HCT116 (cell line): ENCODE data around the gene PVALEF. TPM values are rescaled to one million over a fixed set of nuclear protein-coding genes. Genes with fewer than 3 reads are reported as not detected.

Experiments
- ATAC-seq: fragments of 200-7000 bp; cut with Tn5 transposase; 2 replicates; pipeline ENCODE4 v1.9.1; 2020; ENCODE audit warnings: mild to moderate bottlenecking, moderate library complexity
- BruUV-seq: library from RNA; stranded (reverse); fragments of 400-500 nt; replicated peaks from 2 replicates; lab custom pipeline; 2021; lab: Mats Ljungman, UMichigan
- CTCF ChIA-PET: fragments of 300-600 bp; sonication (Branson Sonifier 250); formaldehyde crosslinking; loops from one replicate; lab custom pipeline; 2021; ENCODE audit warnings: antibody characterized with exemption; lab: Charles Lee
- POLR2A ChIA-PET: fragments of 300-600, 350-600 bp; sonication (Branson Sonifier 250); formaldehyde crosslinking; loops from one replicate; lab custom pipeline; 2021; ENCODE audit warnings: antibody characterized with exemption; lab: Charles Lee
- RAD21 ChIA-PET, 2 experiments: fragments of 300-600 bp; sonication (Branson Sonifier 250); formaldehyde crosslinking; loops; one replicate each; lab custom pipeline; 2023; ENCODE audit warnings: low total read pairs in 2 of 2; ENCODE audit not compliant: uncharacterized antibody in 2 of 2, unreplicated experiment in 2 of 2, low non-redundant PET in 1 of 2; lab: Charles Lee
- DNase-seq: peaks from one replicate; pipeline ENCODE4 v3.0.0-alpha.2; 2010; ENCODE audit warnings: low read depth, low spot score
- H2AFZ ChIP-seq: fragments of 200-600 bp; shearing (Covaris generic), sonication (generic); 2 replicates; pipeline ENCODE4 v1.6.1; 2017; ENCODE audit warnings: low read depth, mixed run types, mixed read lengths, antibody characterized with exemption, low read length; ENCODE audit not compliant: poor library complexity, severe bottlenecking
- H3K27ac ChIP-seq: 2 replicates; pipeline ENCODE4 v1.5.1; 2012; ENCODE audit warnings: low read depth, low read length
- H3K27me3 ChIP-seq: fragments of 200-600 bp; sonication (generic); 2 replicates; pipeline ENCODE4 v1.6.1; 2016; ENCODE audit warnings: mixed run types, low read length, mixed read lengths; ENCODE audit not compliant: insufficient read depth
- H3K36me3 ChIP-seq, 2 experiments: fragments of 200-500 bp in 1 of 2; fragments of 200-600 bp in 1 of 2; sonication (Bioruptor generic) in 1 of 2; sonication (generic) in 1 of 2; 2 replicates each; pipeline versions ENCODE4 v1.5.1 to v1.6.1; 2014 to 2016; ENCODE audit warnings: low read length in 2 of 2, inconsistent platforms in 1 of 2, mixed read lengths in 1 of 2, mixed run types in 1 of 2; ENCODE audit not compliant: insufficient read depth in 2 of 2, control insufficient read depth in 1 of 2
- H3K4me1 ChIP-seq, 2 experiments: fragments of 200-600 bp in 1 of 2; sonication (generic) in 1 of 2; 2 replicates each; pipeline versions ENCODE4 v1.5.1 to v1.6.1; 2012 to 2017; ENCODE audit warnings: low read length in 2 of 2, inconsistent platforms in 1 of 2, mild to moderate bottlenecking in 1 of 2, mixed read lengths in 1 of 2, mixed run types in 1 of 2, moderate library complexity in 1 of 2; ENCODE audit not compliant: insufficient read depth in 2 of 2, control insufficient read depth in 1 of 2
- H3K4me2 ChIP-seq: fragments of 200-600 bp; sonication (generic); 2 replicates; pipeline ENCODE4 v1.6.1; 2017; ENCODE audit warnings: mixed run types, low read length, mixed read lengths
- H3K4me3 ChIP-seq, 2 experiments: fragments of 200-600 bp in 1 of 2; sonication (generic) in 1 of 2; replicated peaks in 1 of 2; 2 replicates each; pipeline ENCODE4 v1.5.1; 2011 to 2016; ENCODE audit warnings: low read length in 2 of 2, control low read depth in 1 of 2, low read depth in 1 of 2, mild to moderate bottlenecking in 1 of 2, mixed read lengths in 1 of 2, mixed run types in 1 of 2
- H3K79me2 ChIP-seq: fragments of 200-600 bp; sonication (generic); 2 replicates; pipeline ENCODE4 v1.6.1; 2017; ENCODE audit warnings: mild to moderate bottlenecking, mixed run types, low read length, moderate library complexity, mixed read lengths; ENCODE audit not compliant: insufficient read depth
- H3K9ac ChIP-seq: fragments of 200-600 bp; sonication (generic); 2 replicates; pipeline ENCODE4 v1.6.1; 2016; ENCODE audit warnings: low read length, mixed read lengths
- H3K9me2 ChIP-seq: fragments of 200-600 bp; sonication (generic), shearing (Covaris generic); 2 replicates; pipeline ENCODE4 v1.6.1; 2017; ENCODE audit warnings: mixed run types, mild to moderate bottlenecking, moderate library complexity; ENCODE audit not compliant: insufficient read depth
- H3K9me3 ChIP-seq, 2 experiments: fragments of 200-500 bp in 1 of 2; fragments of 200-600 bp in 1 of 2; sonication (Bioruptor generic) in 1 of 2; sonication (generic) in 1 of 2; 2 replicates each; pipeline ENCODE4 v1.6.1; 2014 to 2017; ENCODE audit warnings: low read length in 2 of 2, mixed read lengths in 2 of 2, inconsistent platforms in 1 of 2, low read depth in 1 of 2, mild to moderate bottlenecking in 1 of 2, mixed run types in 1 of 2, moderate library complexity in 1 of 2; ENCODE audit not compliant: control insufficient read depth in 1 of 2, insufficient read depth in 1 of 2
- H4K20me1 ChIP-seq: fragments of 200-600 bp; sonication (generic), shearing (Covaris generic); 2 replicates; pipeline ENCODE4 v1.6.1; 2017; ENCODE audit warnings: mixed run types, mild to moderate bottlenecking, moderate library complexity; ENCODE audit not compliant: insufficient read depth
- CBX3 ChIP-seq: IDR thresholded peaks from 2 replicates; pipeline ENCODE4 v1.6.1; 2012; ENCODE audit warnings: low read depth
- EGR1 ChIP-seq: IDR thresholded peaks from 2 replicates; pipeline ENCODE4 v1.6.1; 2012; ENCODE audit warnings: low read depth
- EZH2phosphoT487 ChIP-seq: fragments of 200-600 bp; IDR thresholded peaks from 2 replicates; pipeline ENCODE4 v1.6.1; 2018; ENCODE audit warnings: antibody characterized with exemption, borderline replicate concordance
- FOSL1 ChIP-seq: IDR thresholded peaks from 2 replicates; pipeline ENCODE4 v1.6.1; 2012; ENCODE audit warnings: low read depth
- JUND ChIP-seq: IDR thresholded peaks from 2 replicates; pipeline ENCODE4 v1.6.1; 2012
- POLR2A ChIP-seq: IDR thresholded peaks from 2 replicates; pipeline ENCODE4 v1.7.0; 2011; ENCODE audit warnings: borderline replicate concordance; ENCODE audit not compliant: insufficient read depth, insufficient read length; ENCODE audit errors: extremely low read depth
- POLR2AphosphoS5 ChIP-seq: IDR thresholded peaks from 2 replicates; pipeline ENCODE4 v1.6.1; 2011; ENCODE audit warnings: mild to moderate bottlenecking, low read depth, low read length, moderate library complexity
- RAD21 ChIP-seq: IDR thresholded peaks from 2 replicates; pipeline ENCODE4 v1.6.1; 2012; ENCODE audit warnings: low read depth, mild to moderate bottlenecking
- SIN3A ChIP-seq: IDR thresholded peaks from 2 replicates; pipeline ENCODE4 v1.6.1; 2012; ENCODE audit warnings: low read depth
- SP1 ChIP-seq: IDR thresholded peaks from 2 replicates; pipeline ENCODE4 v1.6.1; 2012; ENCODE audit warnings: low read depth
- SRF ChIP-seq: IDR thresholded peaks from 2 replicates; pipeline ENCODE4 v1.6.1; 2012; ENCODE audit warnings: low read depth
- TCF7L2 ChIP-seq: IDR thresholded peaks from 2 replicates; pipeline ENCODE4 v1.7.0; 2011; ENCODE audit warnings: borderline replicate concordance, inconsistent platforms; ENCODE audit not compliant: insufficient read depth, insufficient read length; ENCODE audit errors: extremely low read depth
- YY1 ChIP-seq: IDR thresholded peaks from 2 replicates; pipeline ENCODE4 v1.6.1; 2011; ENCODE audit warnings: low read length, low read depth, moderate library complexity, mild to moderate bottlenecking; ENCODE audit not compliant: insufficient replicate concordance; ENCODE audit errors: extremely low read depth
- ZNF274 ChIP-seq: fragments of 200-500 bp; sonication (Bioruptor generic); IDR thresholded peaks from 2 replicates; pipeline ENCODE4 v1.6.1; 2014; ENCODE audit warnings: mild to moderate bottlenecking, low read depth, low read length, inconsistent platforms
- intact Hi-C: fragments of 100-400 bp; cut with micrococcal nuclease; formaldehyde crosslinking; loops from 2 replicates; pipeline ENCODE4 v1.10.0; 2022
- total RNA-seq: library from RNA; stranded (reverse); gene quantifications from one replicate; pipeline ENCODE4 v1.2.1, GENCODE V29; 2021; ENCODE audit not compliant: unreplicated experiment
- TF ChIP-seq, protein P1 (sequence below): IDR thresholded peaks from 2 replicates; pipeline ENCODE4 v1.6.1; 2012
- TF ChIP-seq, protein P2 (sequence below), 3 experiments: fragments of 200-600 bp in 1 of 3; sonication (generic) in 1 of 3; IDR thresholded peaks in 2 of 3; conservative IDR thresholded peaks in 1 of 3; 2 replicates each; pipeline ENCODE4 v1.5.1; 2012 to 2017; ENCODE audit warnings: low read depth in 2 of 3, low read length in 2 of 3, antibody characterized with exemption in 1 of 3, borderline replicate concordance in 1 of 3, control low read depth in 1 of 3, mild to moderate bottlenecking in 1 of 3, mixed read lengths in 1 of 3, mixed run types in 1 of 3, moderate library complexity in 1 of 3; ENCODE audit not compliant: insufficient read depth in 1 of 3
- TF ChIP-seq, protein P3 (sequence below): IDR thresholded peaks from 2 replicates; pipeline ENCODE4 v1.6.1; 2012
- TF ChIP-seq, protein P4 (sequence below): IDR thresholded peaks from 2 replicates; pipeline ENCODE4 v1.6.1; 2012; ENCODE audit warnings: low read depth

Gene PVALEF
- total RNA-seq, 1 experiment from 2014 or later = not detected

DNA sequence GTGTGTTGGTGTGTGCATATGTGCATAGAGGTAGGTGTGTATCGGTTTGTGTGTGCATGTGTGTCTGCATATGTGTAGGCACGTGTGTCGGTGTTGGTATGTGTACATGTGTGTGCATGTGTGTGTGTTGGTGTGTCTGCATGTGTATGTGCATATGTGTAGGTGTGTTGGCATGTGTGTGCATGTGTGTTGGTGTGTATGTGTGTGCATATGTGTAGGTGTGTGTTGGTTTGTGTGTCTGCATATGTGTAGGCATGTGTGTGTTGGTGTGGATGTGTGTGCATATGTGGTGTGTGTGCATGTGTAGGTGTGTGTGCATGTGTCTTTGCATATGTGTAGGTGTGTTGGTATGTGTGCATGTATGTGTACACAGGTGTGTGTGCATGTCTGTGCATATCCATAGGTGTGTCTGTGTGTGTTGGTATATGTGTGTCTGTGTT lies 4.6 kb downstream of the PVALEF start:
- DNase-seq = no peak
- no peaks in the 10 kb centered on the region for H4K20me1 ChIP-seq
- H3K9me3 ChIP-seq = no peaks in the 10 kb centered on the region
- ATAC-seq = no peak
- H3K27ac ChIP-seq = no peak overlapping the region
- H3K9ac ChIP-seq = no peak overlapping the region
- no peak overlapping the region for H3K4me3 ChIP-seq
- H3K9me2 ChIP-seq = no peaks in the 10 kb centered on the region
- ChIA-PET RAD21 (no interaction called here), CTCF (no interaction called here), POLR2A (no interaction called here)
- no peaks in the 10 kb centered on the region for H3K4me1 ChIP-seq
- BruUV-seq = no TSS peak
- intact Hi-C loops = no loop called here
- TF ChIP-seq ZNF274 (no peak), SRF (no peak), POLR2AphosphoS5 (no peak), EGR1 (no peak), TCF7L2 (no peak), POLR2A (no peak), CBX3 (no peak), FOSL1 (no peak), SIN3A (no peak), YY1 (no peak), SP1 (no peak), RAD21 (no peak), JUND (no peak), EZH2phosphoT487 (no peak)
- TF ChIP-seq, protein P1, sequence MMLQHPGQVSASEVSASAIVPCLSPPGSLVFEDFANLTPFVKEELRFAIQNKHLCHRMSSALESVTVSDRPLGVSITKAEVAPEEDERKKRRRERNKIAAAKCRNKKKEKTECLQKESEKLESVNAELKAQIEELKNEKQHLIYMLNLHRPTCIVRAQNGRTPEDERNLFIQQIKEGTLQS = no peak
- TF ChIP-seq, protein P2, sequence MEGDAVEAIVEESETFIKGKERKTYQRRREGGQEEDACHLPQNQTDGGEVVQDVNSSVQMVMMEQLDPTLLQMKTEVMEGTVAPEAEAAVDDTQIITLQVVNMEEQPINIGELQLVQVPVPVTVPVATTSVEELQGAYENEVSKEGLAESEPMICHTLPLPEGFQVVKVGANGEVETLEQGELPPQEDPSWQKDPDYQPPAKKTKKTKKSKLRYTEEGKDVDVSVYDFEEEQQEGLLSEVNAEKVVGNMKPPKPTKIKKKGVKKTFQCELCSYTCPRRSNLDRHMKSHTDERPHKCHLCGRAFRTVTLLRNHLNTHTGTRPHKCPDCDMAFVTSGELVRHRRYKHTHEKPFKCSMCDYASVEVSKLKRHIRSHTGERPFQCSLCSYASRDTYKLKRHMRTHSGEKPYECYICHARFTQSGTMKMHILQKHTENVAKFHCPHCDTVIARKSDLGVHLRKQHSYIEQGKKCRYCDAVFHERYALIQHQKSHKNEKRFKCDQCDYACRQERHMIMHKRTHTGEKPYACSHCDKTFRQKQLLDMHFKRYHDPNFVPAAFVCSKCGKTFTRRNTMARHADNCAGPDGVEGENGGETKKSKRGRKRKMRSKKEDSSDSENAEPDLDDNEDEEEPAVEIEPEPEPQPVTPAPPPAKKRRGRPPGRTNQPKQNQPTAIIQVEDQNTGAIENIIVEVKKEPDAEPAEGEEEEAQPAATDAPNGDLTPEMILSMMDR (IDR thresholded peaks at IDR 0.05 in 2 of 3, conservative IDR thresholded peaks at IDR 0.05 in 1 of 3; ENCODE audit: borderline replicate concordance in 1 of 3, insufficient read depth in 1 of 3, low read depth in 2 of 3, low read length in 2 of 3) = no peak
- TF ChIP-seq, protein P3, sequence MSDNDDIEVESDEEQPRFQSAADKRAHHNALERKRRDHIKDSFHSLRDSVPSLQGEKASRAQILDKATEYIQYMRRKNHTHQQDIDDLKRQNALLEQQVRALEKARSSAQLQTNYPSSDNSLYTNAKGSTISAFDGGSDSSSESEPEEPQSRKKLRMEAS = no peak
- TF ChIP-seq, protein P4, sequence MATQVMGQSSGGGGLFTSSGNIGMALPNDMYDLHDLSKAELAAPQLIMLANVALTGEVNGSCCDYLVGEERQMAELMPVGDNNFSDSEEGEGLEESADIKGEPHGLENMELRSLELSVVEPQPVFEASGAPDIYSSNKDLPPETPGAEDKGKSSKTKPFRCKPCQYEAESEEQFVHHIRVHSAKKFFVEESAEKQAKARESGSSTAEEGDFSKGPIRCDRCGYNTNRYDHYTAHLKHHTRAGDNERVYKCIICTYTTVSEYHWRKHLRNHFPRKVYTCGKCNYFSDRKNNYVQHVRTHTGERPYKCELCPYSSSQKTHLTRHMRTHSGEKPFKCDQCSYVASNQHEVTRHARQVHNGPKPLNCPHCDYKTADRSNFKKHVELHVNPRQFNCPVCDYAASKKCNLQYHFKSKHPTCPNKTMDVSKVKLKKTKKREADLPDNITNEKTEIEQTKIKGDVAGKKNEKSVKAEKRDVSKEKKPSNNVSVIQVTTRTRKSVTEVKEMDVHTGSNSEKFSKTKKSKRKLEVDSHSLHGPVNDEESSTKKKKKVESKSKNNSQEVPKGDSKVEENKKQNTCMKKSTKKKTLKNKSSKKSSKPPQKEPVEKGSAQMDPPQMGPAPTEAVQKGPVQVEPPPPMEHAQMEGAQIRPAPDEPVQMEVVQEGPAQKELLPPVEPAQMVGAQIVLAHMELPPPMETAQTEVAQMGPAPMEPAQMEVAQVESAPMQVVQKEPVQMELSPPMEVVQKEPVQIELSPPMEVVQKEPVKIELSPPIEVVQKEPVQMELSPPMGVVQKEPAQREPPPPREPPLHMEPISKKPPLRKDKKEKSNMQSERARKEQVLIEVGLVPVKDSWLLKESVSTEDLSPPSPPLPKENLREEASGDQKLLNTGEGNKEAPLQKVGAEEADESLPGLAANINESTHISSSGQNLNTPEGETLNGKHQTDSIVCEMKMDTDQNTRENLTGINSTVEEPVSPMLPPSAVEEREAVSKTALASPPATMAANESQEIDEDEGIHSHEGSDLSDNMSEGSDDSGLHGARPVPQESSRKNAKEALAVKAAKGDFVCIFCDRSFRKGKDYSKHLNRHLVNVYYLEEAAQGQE = no peak
- no peak overlapping the region for H2AFZ ChIP-seq
- no peaks in the 10 kb centered on the region for H3K27me3 ChIP-seq
- H3K4me2 ChIP-seq = no peak overlapping the region
- no peaks in the 10 kb centered on the region for H3K36me3 ChIP-seq
- no peaks in the 10 kb centered on the region for H3K79me2 ChIP-seq
